Measurements from ENCODE around the gene OR14I1.

DNA sequence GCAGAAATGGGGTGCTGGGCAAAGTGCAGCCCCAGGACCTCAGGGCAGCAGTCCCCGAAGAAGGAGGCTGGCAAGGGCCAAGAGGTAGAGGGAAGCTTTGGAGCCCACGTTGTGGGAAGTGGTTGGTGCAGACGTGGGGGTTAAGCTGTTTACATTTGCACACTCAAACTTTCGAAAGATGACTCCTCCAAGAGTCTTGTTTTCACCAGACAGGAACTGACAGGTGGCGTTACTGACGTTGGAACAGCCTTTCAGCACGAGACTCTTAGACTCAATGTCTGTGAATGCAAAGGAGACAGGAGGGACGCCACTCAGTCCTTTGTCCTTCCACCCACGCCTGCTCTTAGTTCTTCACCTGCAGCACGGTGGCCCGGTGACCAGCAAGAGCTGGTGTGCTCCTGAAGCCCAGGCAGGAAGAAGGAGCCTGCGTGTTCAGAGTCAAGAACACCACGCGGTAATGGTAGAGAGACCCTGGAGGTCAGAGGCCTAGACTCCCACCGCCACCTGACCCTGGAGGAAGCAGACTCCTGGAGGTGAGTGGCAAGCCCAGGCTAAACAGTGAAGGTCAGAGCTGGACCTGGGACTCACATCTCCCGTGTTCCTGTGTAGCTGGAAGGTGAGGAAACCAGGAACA is 37.1 kb upstream of the OR14I1 start:
- no peak for TF ChIP-seq RARB (CRISPR knock-in tag; IDR thresholded peaks at IDR 0.05)
- no peak for TF ChIP-seq POLR2A (IDR thresholded peaks at IDR 0.05; ENCODE audit: low read length)
- TF ChIP-seq CTCF (IDR thresholded peaks at IDR 0.05): no peak
- TF ChIP-seq RFX5 (IDR thresholded peaks at IDR 0.05): no peak
- no peak for TF ChIP-seq JUN (IDR thresholded peaks at IDR 0.05)
- TF ChIP-seq CHD2 (IDR thresholded peaks at IDR 0.05; ENCODE audit: low read length, partially characterized antibody): no peak
- TF ChIP-seq MAFK (IDR thresholded peaks at IDR 0.05; ENCODE audit: partially characterized antibody): no peak
- TF ChIP-seq CEBPB (IDR thresholded peaks at IDR 0.05): no peak
- TF ChIP-seq MYC (IDR thresholded peaks at IDR 0.05; ENCODE audit: borderline replicate concordance, low read length): no peak
- TF ChIP-seq HMGXB4 (CRISPR knock-in tag; IDR thresholded peaks at IDR 0.05; ENCODE audit: borderline replicate concordance): no peak
- TF ChIP-seq BHLHE40 (IDR thresholded peaks at IDR 0.05; ENCODE audit: low read depth, low read length): no peak
- TF ChIP-seq, protein P1, sequence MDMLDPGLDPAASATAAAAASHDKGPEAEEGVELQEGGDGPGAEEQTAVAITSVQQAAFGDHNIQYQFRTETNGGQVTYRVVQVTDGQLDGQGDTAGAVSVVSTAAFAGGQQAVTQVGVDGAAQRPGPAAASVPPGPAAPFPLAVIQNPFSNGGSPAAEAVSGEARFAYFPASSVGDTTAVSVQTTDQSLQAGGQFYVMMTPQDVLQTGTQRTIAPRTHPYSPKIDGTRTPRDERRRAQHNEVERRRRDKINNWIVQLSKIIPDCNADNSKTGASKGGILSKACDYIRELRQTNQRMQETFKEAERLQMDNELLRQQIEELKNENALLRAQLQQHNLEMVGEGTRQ (IDR thresholded peaks at IDR 0.05): no peak
- no peak for TF ChIP-seq RCOR1 (IDR thresholded peaks at IDR 0.05; ENCODE audit: low read depth, low read length)
